GM12875 (cell line): ENCODE data around the gene ORMDL2.
"Not testable (repeated sequence)": the region's sequence is repeated elsewhere in the genome, so short reads cannot be mapped to it uniquely, and the experiment has no call there.

Source experiments
- H3K4me3 ChIP-seq: one replicate; pipeline ENCODE4 v1.5.1; 2011; ENCODE audit warnings: low read depth, low read length, control low read depth
- TF ChIP-seq, protein P1 (sequence below): IDR thresholded peaks from 2 replicates; pipeline ENCODE4 v1.5.1; 2011; ENCODE audit warnings: low read depth, mild to moderate bottlenecking, control low read depth, inconsistent platforms, low read length, moderate library complexity, borderline replicate concordance; ENCODE audit not compliant: insufficient read depth

Gene ORMDL2

DNA sequence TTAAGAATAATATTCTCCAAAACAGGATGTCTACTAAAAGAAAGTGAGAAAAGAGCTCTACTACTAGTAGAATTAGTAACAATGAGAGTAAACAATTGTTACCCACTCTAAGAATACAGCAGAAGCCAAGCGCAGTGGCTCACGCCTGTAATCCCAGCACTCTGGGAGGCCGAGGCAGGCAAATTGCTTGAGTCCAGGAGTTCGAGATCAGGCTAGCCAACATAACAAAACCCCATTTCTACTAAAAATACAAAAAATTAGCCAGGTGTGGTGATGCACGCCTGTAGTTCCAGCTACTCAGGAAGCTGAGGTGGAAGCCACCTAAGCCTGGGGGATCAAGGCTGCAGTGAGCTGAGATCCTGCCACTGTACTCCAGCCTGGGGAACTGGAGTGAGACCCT lies 6.9 kb downstream of the ORMDL2 start:
- TF ChIP-seq, protein P1, sequence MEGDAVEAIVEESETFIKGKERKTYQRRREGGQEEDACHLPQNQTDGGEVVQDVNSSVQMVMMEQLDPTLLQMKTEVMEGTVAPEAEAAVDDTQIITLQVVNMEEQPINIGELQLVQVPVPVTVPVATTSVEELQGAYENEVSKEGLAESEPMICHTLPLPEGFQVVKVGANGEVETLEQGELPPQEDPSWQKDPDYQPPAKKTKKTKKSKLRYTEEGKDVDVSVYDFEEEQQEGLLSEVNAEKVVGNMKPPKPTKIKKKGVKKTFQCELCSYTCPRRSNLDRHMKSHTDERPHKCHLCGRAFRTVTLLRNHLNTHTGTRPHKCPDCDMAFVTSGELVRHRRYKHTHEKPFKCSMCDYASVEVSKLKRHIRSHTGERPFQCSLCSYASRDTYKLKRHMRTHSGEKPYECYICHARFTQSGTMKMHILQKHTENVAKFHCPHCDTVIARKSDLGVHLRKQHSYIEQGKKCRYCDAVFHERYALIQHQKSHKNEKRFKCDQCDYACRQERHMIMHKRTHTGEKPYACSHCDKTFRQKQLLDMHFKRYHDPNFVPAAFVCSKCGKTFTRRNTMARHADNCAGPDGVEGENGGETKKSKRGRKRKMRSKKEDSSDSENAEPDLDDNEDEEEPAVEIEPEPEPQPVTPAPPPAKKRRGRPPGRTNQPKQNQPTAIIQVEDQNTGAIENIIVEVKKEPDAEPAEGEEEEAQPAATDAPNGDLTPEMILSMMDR = no peak
- no peak overlapping the region for H3K4me3 ChIP-seq

DNA sequence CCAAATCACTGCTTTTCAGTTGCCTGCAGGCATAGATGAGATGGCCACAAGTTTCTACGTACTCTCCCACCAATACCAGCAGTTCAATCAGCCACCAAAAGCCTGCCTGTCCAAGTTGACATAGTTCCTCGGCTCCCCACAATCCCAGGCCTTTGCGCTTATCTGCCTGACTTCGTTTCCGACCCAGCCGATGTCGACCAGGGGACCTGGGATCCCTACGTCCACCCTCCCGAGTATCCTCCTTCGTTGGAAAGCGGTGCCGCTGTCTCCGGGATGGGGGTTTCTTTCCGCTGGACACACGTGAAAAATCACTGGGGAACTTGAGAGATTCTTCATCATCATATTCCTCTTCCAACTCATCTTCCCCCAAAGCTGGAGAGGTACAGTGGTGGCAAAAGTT lies 10.0 kb downstream of the ORMDL2 start:
- no peak overlapping the region for H3K4me3 ChIP-seq
- TF ChIP-seq, protein P1 = no peak

DNA sequence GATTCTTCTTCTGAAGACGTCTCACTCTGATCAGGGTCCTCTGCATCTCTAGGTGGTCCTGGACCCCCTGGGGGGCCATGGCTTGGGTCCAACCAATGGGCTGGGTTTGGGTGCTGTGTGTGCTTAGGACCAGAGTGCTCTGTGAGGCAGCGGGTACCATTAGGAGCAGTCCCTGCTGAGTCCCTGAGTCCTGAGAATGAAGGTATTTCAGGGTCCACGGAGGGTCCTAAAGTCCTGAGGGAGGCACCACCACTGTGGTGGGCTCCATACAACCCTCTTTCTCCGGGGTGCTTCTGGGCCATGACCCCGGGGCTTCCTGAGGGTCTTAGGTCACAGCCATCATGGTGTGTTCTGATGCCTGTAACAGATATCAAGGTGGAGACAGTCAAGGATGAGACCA lies 10.5 kb downstream of the ORMDL2 start:
- TF ChIP-seq, protein P1 = no peak
- H3K4me3 ChIP-seq = peak overlapping the region; percentile 55

DNA sequence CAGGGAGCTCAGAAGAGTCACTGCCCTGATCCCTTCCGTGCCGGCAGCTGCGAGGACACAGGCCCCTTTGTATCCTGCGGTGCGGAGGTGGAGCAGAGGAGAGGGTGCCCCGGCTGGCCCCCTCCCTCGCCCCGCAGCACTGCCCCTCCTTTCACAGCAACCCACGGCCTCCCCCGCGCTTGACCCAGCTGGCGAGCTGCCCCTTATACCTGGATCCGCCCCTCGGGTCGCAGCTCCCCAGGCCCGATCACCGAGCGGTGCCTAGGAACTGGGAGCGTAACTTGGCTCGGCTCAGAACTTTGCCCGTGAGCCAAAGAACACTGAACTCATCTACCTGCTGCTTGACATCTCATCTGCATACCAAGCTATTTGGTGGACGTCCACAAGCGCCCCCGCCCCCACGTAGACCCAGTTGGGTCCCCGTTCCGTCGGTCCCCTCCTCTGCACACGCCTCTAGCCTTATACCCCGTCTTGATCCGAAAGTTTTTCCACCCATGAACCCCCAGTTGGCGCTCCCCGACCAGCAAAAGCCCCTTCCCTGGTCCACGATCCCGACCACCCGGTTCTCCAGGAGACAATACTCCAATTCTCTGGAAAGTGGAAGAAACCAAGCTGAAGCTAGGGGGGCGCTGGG lies 12.2 kb downstream of the ORMDL2 start:
- TF ChIP-seq, protein P1 = no peak
- H3K4me3 ChIP-seq = peak overlapping the region; percentile 65

DNA sequence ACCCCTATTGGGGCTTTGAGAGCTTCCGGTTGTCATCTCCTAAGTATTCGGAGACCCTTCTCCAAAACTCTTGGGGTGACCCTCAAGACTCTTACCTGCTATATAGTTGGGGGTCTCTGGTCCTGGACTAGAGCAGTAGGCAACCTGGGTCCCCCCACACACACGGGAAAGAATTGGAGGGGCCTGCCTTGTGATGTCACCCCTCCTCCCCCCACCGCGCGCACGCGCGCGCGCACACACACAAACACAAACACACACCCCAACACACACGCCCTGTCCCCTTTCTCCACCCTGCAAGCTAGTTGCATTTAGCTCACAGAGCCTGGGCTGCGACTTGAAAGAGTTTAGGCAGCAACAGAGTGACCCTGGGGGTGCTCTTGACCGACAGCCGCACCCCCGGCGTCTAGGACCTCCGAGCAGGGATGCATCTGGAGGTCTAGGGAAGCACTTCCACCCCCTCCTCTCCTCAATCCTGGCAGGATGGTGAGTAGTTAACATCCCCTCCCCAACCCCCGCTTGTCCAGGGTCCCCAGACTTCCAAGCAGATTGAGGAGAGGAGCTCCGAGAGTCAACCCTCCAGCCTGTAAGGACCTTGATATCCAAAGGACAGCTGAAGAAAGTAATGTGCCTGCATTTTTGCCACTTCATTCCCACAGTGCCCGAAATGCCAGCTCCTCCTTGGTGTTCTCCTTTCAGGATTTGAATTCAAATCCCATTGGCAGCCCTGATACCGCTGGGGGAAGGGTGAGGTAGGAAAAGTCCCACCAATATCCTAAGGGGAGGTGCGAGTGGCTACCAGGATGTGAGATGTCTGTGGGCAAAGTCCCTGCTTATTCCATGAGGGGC lies 13.0 kb downstream of the ORMDL2 start:
- peak overlapping the region; percentile 65 for H3K4me3 ChIP-seq
- TF ChIP-seq, protein P1 = no peak

DNA sequence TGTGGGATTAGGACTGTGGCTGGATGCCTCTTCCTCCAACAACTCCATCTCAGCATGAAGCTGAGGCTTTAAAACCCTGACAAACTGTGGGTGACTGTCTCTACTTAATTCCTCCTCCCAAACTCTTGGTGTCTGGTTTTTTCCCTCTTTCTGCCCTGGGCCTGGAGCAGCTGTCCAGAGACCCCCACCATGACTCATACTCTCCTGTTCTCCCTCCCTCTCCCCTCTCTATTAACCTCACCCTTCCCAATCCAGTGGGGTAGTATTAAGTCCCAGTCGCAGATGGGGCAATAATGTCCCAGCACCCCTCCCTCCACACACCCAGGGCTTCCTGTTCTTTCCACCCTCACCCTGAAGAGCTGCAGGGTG lies 13.6 kb downstream of the ORMDL2 start:
- TF ChIP-seq, protein P1 = no peak
- no peak overlapping the region for H3K4me3 ChIP-seq

DNA sequence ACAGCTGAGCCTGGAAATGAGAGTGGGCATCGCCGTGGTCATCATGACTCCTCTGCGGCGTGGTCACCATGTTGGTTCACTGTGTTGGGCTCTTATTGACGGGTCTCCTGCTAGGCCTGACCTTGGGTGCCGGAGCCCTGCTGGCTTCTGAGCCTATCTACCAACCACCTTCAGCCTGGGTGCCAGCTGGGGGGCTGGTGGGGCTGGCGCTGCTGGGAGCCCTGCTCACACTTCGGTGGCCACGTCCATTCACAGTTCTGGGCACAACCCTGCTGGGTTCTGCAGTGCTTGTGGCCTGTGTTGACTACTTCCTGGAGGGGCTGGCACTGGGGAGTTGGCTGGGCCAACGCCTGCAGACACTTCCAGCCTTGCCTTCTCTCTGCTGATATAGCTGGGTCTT lies 15.2 kb downstream of the ORMDL2 start:
- TF ChIP-seq, protein P1 = no peak
- H3K4me3 ChIP-seq = no peak overlapping the region

DNA sequence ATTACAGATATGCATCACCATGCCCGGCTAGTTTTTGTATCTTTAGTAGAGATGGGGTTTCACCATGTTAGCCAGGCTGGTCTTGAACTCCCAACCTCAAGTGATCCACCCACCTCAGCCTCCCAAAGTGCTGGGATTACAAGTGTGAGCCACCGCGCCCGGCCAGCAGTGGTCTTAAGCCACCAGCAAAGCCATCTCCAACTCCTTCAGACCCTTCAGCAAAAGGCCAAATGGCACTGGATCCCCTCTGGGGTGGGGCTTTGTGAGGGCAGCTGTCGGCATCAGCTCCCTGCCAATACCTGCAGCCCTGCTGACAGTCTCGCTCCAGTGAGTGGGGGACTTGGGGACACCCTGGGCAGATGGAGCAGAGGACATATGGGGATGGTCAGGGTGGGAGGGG lies 16.6 kb downstream of the ORMDL2 start:
- not testable (repeated sequence) for H3K4me3 ChIP-seq
